ENCODE data around the gene SLF2.
"Not testable (repeated sequence)": the region's sequence is repeated elsewhere in the genome, so short reads cannot be mapped to it uniquely, and the experiment has no call there.

SLF2 gene

GRCh38 chr10:100879741-100880360 is 32.9 kb upstream of the SLF2 start:
- DNase-seq (ENCODE audit: low spot score), result no peak

- DNase-seq (ENCODE audit: low spot score), result no peak
Observed at GRCh38 chr10:100881556-100882213, 31.1 kb upstream of the SLF2 start.

DNA sequence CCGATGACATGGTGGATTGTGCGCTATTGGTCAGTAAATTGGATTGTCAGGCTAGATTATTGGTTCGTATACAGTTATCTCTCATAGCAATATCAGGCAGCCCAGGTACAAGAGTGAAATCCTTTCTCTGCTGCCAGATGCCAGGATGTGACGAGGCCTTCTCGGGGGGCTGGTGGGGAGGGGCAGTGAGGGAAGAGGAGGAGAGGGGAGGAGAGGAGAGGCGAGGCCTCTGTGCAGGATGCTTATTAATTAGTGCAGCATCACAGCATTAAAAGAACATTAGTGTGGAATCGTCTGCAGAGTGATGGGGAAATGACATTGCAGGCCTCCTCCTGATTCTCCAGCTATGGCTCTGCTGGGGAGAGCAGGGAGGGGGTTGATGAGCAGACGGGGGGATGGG is 30.5 kb upstream of the SLF2 start:
- no peak for DNase-seq (ENCODE audit: low spot score)

GRCh38 chr10:100882671-100883311 is 30.0 kb upstream of the SLF2 start:
- DNase-seq (ENCODE audit: low spot score), result no peak

- DNase-seq (ENCODE audit: low spot score), result no peak
Observed at GRCh38 chr10:100883312-100883821, 29.4 kb upstream of the SLF2 start.

- not testable (repeated sequence) for DNase-seq (ENCODE audit: low spot score)
Observed at GRCh38 chr10:100885611-100886010, 27.2 kb upstream of the SLF2 start.

DNA sequence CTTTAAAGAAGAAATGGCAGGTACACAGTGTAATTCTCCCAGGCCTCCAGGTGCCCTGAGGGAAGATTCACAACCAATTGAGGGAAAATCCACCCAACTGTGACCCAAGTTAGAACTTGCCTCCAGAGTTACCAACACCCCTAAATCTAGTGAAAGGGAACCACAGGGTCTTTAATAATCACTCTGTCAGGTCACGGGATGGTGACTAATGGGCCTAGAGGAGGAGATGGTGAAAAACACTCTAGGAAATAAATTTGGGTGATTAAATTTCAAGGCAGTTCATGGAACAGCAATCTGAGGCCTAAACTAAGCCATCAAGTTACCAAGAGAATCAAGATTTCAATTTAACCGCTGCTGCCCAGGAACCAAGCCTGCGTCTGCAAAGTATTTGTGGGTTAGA is 26.7 kb upstream of the SLF2 start:
- DNase-seq (ENCODE audit: low spot score), result no peak

DNA sequence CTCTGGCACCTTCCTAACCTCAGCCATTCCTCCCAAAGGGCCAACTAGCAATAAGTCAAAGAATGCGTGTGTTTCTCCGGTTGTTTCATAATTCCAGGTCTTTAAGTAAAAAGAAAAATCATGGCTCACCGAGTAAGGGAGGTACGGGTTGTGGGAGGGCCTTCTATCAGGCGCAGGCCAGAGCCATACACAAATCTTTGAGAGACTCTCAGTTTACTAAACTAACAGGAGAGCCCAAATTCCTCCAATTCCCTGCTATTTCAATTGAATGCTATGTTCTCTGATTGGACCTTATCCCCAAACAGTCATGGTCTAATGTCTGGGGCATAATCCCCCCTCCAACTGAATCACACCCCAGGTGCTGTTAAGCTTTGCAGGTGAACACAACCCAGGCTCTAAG is 26.2 kb upstream of the SLF2 start:
- DNase-seq (ENCODE audit: low spot score), result no peak

GRCh38 chr10:100886963-100887362 is 25.8 kb upstream of the SLF2 start:
- no peak for DNase-seq (ENCODE audit: low spot score)

DNA sequence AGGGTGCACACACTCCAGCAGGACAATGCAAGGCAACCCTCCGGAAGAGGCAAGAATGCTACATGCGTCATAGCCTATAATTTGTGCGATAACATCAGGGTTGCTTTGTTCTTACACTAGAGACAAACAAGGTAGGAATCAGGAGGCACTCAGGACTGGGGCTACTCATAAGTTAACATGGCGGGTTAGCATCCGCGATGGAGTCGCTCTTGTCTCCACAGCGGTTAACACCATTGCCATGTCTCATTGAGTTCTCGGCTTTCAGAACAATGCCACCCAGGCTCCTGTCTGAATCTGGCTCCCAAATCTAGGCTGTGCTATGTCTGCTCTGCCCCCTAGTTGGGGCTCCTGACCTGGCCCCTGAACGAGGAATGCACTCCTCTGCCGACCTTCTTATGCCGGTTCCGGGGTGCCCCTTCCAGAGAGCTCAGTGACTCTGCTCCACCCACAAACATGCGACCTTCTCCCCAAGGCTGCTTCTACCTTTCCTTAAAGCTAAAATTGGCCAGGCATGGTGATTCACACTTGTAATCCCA is 24.9 kb upstream of the SLF2 start:
- no peak for DNase-seq (ENCODE audit: low spot score)

DNA sequence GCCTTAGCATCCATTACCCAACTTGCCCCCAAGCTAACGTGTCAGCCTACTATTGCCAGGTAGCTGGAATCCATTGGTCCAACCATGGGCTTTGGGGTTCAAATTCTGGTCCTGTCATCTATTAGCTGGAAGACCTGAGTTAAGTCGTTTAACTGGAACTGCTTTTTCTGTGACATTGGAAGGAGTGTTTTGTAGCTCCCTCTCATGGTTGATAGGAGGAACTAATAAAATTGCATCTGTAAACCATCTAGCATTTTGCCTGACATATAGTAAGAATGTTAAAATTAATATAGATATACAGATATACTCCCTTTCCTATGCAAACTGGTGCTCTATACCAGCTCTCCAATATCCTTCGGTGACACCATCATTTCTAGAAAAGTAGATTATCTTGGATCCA is 23.8 kb upstream of the SLF2 start:
- peak; percentile 40 for DNase-seq (ENCODE audit: low spot score)

GRCh38 chr10:100889546-100889945 is 23.2 kb upstream of the SLF2 start:
- no peak for DNase-seq (ENCODE audit: low spot score)

DNA sequence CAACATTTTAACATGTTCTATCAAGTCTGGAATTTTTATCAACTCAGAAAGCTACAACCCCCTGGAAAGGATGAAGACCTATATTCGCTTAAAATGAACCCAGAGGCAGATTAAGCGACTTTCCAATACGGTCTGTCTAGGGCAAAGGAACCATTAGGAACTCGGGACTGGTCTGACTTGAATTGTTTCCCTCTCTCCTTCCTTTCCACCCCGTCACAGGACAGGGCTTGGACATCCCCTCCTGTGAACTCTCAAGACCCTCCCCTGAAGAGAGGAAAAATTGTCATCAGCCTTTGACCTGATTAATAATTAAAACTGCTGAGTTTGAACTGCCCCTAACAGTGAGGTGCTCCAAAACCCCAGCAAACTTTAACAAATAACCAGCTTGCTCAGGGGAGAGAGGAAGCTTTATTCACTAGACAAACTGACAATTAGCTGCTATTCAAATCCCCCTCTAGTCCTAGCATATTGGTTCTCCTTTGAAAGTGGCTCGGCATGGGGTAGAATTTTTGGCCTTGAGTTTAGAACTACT is 22.6 kb upstream of the SLF2 start:
- DNase-seq (ENCODE audit: low spot score), result no peak

DNA sequence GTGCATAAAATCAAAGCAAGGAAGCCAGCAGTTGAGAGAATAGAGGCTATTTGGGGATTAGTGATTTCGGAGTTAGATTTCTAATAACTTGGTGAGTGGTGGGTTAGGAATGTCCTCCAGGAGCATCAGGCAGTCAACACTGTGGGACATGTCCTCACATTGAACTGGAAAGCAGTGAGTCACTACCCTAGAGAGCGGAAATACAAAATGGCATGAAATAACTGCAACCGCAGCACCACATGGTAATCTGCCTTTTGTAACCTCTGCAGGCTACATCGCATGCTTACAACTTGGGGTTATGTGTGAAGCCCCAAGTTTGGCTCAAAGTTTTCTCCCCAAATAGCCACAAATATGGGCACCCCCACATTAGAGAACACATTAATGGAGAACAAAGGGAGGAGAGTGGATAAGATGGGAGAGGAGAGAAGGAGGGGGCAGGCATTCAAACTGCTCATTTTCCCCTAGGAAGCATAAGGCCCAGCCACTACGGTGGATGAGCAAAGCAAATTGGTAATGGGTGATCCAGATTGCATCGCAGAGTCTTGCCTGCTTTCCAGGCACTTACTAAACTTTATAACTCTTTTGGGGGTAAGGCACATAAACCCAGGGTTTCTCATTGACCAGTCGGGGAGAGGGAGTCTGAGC is 22.0 kb upstream of the SLF2 start:
- DNase-seq (ENCODE audit: low spot score), result peak; percentile 41

GRCh38 chr10:100894033-100894432 is 18.7 kb upstream of the SLF2 start:
- no peak for DNase-seq (ENCODE audit: low spot score)

- DNase-seq (ENCODE audit: low spot score), result no peak
Observed at GRCh38 chr10:100894589-100895294, 18.0 kb upstream of the SLF2 start.

GRCh38 chr10:100895346-100895745 is 17.4 kb upstream of the SLF2 start:
- no peak for DNase-seq (ENCODE audit: low spot score)

GRCh38 chr10:100895896-100896295 is 16.9 kb upstream of the SLF2 start:
- DNase-seq (ENCODE audit: low spot score), result no peak

DNA sequence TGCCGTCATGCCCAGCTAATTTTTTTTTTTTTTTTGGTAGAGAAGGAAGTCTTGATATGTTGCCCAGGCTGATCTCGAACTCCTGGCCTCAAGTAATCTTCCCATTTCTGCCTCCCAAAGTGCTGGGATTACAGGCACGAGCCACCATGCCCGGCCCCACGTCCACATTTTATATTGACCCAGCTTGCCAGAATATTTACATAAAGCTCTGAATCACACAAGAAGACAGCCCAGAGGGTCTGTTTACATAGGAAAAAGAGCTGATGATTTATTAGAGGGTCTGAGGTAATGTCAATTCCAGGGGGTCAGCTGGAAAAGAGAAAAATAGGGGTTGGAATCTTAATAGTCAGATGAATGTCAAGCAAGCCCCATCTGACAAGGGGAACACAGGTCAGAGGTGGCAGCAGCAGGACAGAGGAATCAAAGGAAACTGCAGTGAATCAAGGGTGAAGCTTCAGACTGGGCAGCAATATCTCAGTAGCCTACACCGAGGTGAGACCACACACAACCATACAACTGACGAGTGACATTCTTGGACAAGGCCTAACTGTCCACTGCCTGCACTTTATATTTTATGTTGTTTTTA is 15.8 kb upstream of the SLF2 start:
- DNase-seq (ENCODE audit: low spot score), result no peak

GRCh38 chr10:100897976-100898375 is 14.8 kb upstream of the SLF2 start:
- no peak for DNase-seq (ENCODE audit: low spot score)

DNA sequence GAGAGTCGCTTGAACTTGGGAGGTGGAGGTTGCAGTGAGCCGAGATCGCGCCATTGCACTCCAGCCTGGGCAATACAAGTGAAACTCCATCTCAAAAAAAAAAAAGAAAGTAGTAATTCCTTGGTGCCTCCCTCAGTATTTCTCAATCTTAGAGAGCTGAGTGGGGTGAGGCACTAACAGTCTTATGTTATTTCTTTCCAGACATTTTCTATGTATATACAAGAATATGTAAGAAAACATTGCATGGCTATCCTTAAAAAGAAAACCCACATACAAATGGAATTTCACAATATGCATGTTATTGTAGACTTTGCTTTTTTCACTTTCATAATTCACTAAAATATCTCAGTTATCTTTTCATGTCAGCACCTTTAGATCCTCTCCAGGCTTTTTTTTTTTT is 13.6 kb upstream of the SLF2 start:
- DNase-seq (ENCODE audit: low spot score), result no peak

Data from SW480 (cell line).